Sciatic nerve (tissue), 2 donors: Measurements from ENCODE around the gene NACC2. TPM values are rescaled to one million over a fixed set of nuclear protein-coding genes. Genes with fewer than 3 reads are reported as not detected.

ENCODE experiments used
- ATAC-seq: fragments of 200-7000 bp; cut with Tn5 transposase; one replicate; pipeline ENCODE4 v1.9.1; 2020; ENCODE audit warnings: mild to moderate bottlenecking, moderate library complexity
- DNase-seq: peaks from one replicate; pipeline ENCODE4 v3.0.0-alpha.2; 2020; ENCODE audit warnings: low spot score
- intact Hi-C: fragments of 100-400 bp; cut with DNase I; formaldehyde crosslinking; loops from one replicate; pipeline ENCODE4 v1.14.2; 2022
- total RNA-seq: library from RNA; stranded (reverse); fragmentation: NEBNext Ultra II Directional; extraction: Animal tissue kit (Norgen Biotek cat#: 25700); gene quantifications from one replicate; pipeline ENCODE4 v1.2.1, GENCODE V29; 2021
- donor health status: DM: no; HTN: no; CAD: no.
- donor health status: DM: no; HTN: no; CAD: no.

The NACC2 gene
- total RNA-seq, 1 donor from 2014 or later, result 56.8 TPM

DNA sequence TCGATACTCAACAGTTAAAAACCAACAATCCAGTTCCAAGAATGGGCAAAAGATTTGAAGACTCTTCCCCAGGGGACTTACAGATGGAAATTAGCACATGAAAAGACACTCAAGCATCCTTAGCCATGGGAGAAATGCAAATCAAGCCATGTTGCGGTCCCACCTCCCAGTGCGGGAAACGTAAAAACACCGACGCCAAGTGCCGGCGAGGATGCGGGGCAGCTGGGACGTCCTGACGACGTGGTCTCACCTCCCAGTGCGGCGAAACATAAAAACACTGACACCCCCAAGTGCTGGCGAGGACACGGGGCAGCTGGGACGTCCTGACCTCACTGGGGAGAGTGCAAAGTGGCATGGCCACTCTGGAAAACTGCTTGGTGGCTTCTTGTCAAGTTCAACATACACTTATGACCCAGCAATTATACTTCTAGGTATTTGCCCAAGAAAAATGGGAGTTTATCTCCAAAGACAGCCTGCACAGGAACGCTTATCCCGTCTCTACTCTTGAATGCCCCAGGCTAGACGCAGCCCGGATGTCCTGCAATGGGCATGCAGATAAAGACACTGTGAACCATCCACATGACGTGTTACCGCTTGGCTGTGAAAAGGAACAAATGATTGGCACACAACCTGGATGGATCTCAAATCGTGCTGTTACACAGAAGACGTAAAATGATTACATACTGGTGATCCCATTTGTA lies 73.8 kb downstream of the NACC2 start:
- ATAC-seq, result no peak
- intact Hi-C loops, result no loop called here
- DNase-seq, result peak; percentile 56

DNA sequence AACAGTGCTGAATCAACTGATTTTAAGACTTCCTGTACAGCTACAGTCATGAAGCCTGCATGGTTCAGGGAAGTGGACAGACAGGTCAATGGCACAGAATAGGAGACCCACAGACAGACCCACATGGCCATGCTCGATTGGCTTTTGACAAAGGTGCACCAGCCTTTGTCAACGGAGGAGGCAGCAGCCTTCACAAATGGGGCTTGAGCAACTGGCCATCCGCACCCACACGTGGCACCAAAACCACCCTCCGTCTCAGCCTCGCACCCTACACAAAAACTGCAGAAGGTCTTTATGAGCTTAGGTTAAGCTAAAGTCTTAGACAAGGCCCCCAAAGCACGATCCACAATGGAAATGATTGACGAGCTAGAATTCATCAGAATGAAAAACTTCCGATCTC lies 74.4 kb downstream of the NACC2 start:
- DNase-seq (no peak), ATAC-seq (no peak)
- intact Hi-C loops, result no loop called here

DNA sequence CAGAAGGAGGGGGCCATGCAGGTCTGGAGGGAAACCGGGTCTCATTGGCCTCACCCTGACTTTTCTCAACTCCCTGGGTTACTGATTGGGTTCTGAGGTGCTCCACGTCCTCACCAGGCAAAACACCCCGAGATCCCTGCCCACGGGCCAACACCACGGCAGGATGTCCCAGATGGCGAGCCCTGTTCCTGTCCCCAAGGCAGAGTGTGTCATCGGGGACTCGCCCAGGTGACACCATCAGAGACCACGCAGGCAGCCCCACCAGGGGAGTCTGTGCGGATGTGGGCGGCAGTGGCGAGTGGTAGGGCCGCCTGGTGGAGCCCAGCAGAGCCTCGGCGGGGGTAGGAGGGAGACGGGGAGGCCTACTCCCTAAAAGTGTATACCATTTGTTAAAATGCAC lies 74.9 kb downstream of the NACC2 start:
- ATAC-seq (no peak), DNase-seq (no peak)
- intact Hi-C loops, result no loop called here

DNA sequence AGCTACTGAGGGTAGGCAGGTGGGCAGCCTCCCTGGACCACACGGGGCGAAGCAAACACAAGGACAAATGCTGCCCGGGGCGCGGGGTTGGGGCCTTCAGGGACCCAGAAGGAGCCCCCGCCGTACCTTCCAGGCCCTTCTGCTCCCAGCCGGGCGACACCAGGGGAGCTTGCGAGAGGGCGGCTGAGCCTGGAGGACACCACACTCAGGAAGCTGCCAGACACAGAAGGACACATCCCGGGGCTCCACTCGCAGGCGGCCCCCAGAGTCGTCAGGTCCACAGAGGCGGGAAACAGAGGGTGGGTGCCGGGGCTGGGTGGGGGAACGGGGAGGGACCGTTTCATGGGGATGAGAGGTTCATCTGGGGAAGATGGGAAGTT lies 75.4 kb downstream of the NACC2 start:
- DNase-seq (no peak), ATAC-seq (no peak)
- intact Hi-C loops, result no loop called here

DNA sequence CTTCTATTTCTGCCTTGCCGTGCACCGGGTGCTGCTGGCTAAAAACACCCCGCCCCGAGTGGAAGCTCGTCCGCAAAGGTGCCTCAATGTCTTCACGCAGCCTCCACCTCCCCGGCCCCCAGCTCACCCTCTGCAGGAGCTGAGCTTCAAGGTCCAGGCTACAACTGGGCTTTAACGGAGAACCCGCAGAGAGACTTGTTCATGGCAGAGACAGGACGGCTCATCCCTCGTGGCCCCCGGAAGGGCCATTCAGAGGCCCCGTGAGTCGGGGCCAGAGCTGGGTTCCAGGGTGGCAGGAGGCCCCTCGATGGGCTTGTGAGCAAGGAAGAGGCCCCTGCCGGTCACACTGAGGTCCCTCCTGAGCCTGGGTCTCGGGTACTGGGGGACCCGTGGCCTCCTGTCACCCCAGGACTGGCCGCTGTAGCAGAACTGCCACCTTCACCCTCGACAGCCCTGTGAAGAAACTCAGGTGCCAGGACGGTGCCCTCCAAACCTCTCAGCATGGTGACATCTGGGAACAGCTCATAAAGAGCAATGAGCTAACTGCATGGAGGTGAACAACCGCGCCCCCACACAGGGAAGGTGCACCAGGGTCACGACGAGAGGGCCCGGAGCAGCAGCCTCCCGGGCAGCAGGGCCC lies 75.9 kb downstream of the NACC2 start:
- intact Hi-C loops, result no loop called here
- ATAC-seq (no peak), DNase-seq (no peak)

DNA sequence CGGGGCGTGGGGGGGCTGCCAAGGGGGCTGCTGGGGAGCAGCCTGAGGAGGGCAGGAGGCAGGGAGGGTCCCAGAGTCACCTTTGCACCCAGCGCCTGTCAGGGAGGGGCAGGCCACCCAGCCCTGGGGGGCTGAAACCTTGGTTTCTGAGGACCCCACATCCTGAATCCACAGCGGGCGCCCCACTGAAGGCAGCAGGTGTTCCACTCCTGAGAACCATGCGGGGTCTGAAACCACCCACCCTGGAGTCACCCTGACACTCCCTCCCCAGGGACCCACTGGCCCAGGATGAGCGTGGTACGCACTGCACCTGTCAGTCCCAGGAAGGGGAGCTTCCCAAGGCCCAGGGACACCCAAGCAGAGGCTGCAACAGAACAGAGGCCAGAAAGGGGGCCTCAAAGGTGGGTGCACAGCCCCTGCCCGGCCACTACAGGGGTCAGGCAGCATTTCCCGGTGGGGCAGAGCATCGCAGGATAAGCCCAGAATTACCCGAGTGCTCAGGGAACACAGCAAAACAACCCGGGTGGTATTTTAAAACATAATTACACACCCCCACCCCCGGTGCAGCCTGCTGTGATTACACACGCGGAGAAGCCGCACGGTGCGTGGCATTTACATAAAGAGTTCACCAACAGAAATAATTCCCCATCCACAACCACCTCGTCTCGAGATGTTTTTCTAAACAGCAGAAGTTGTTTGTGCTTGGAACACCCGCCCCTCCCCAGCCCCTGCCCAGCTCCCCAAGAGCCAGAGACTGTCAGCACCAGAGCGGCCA lies 76.6 kb downstream of the NACC2 start:
- no peak for DNase-seq
- no peak for ATAC-seq
- intact Hi-C loops, result no loop called here

DNA sequence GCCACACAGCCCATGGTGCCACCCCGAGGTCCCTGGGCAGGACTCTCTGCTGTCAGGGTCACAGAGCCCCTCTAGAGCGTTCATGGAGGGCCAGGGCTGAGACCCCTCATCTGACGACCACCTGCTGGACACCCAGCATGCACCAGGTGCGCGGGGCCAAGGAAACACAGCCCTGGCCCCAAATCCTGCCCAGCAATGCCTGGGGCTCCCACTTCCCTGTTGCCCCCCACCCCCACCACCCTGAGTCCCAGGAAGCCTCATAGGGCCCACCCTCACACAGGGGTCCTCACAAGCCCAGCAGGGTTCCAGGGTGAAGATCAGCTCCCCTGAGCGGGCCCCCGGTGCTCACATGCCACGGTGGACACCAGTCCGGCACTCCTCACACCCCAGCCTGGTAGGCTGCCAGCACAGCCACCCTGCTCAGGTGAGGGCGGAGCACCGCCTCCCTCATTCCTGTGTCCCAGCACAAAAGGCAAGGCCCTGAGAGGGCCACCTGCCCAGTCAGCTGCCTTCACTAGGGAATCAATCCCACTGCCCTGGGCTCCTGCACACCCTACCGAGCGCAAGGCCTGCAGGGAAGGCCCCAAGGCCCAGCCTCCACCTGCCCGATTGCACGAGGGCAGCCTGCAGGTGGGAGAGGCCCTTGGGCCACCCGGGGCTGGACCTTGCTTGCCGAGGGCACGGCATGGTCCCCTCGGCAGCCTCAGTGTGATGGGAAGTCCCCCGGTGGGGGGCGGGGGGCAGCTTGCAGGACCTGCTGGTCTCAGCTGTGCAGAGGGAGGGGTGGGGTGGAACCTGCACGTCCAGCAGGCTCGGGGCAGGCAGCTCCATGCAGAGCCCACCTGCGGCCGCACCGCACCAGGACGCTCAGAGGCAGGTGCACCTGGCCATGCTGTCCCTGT lies 77.5 kb downstream of the NACC2 start:
- intact Hi-C loops, result no loop called here

DNA sequence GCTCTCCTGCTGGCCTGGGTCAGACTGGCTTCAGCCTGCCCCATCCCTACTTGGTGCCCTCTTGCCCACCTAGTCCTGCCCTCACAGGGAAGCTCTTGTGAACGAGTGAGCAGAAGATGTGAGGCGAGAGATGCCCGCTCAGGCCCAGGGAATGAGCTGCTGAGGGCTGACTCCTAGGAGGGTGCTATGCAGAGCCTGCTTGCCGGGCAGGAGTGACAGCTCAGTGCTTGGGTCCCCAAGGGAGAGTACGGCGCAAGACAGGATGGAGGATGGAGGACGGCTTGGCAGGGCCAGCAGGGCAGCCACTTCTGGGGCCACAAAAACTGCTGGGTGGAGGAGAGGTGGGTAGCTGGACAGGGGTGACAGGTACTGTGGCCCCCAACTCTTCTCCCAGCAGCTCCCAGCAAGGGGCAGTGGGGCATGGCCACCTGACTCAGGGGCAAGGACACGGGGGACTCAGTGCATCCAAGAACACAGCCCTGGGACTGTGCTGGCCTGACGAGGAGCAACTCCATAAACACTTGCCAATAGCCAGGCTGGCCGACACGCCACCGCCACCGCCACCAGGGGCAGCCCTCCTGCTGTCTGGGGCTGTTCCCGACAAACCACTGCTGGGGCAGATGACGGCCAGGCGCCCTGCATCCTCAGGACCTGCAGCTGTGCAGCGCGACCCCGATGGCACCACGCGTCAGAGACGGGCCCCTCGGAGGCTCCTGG lies 78.4 kb downstream of the NACC2 start:
- no peak for ATAC-seq
- DNase-seq, result peak; percentile 57
- intact Hi-C loops, result no loop called here

More for the DNA sequence above, 77.5 kb downstream of the NACC2 start:
- ATAC-seq, result no peak
- DNase-seq, result peak; percentile 56

DNA sequence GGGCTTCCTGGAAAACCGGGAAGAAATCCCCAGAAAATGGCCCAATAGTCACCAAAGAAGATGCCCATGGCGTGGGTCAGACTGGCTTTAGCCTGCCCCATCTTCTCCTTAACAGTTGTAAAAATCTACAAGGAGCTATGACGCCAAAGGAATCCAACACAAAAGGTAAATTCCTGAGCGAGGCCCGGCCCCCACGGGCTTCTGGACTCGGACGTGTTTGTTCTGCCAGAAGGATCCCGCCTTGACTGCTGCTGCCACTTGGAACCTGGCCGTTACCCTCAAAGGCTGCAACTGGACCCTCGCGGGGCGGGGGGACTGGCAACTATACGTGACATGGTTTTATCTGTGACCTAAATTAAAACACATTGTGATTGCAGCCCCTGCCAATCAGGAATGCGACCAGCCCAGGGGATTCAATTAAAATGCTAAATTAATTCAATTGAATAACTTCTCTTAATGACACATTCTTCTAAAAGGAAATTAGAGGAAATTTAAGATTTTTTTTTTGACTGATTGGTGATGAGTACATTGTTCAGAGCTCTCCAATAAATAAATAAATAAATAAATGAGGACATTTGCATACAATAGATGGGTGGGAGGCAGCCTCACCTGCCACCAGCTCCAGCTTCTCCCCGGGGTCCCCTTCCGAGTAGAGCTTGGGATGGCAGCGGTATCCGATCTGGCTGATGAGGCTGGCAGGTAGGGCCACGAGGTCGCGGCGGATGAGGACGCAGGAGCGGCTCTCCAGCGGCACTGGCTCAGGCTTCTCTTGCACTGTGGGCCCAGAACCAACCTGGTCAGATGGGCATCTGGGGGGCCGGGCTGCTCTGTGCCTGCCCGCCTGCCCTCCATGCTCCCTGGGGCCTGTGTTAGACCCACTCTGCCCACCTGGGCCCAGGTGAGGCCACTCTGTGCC lies 79.2 kb downstream of the NACC2 start:
- no peak for DNase-seq
- ATAC-seq, result no peak
- intact Hi-C loops, result no loop called here

DNA sequence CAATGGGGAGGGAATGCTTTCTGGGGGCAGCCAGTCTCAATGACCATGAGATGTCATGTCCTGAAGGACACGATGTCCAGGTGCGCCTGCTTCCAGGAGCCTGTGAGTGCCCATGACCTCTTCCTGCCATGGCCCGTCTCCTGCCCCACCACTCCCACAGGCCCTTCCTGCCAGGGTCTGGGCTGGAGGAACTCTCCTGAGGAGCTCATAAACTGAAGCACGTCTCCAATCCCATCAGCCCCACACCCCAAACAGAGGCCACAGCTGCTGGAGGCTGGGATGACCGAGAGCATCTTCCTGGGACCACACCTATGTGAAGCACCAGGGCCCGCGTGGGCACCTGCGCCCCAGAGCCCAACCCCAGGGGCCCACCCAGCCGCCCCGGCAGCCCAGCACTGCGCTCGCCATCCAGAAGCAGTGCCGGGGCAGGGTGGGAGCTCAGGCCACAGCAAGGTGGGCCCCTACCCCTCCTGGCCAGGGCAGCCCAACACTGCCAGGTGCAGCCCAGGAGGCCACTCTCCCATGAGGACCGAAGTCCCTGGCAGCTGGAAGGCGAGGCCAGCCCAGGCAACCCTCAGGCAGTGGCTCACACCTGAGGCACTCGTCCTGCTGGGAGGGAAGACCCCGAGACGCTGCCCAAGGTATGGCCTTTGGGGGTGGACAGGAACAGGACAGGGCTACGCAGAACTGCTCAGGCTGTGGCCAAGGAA lies 80.0 kb downstream of the NACC2 start:
- intact Hi-C loops, result no loop called here
- ATAC-seq (no peak), DNase-seq (no peak)

DNA sequence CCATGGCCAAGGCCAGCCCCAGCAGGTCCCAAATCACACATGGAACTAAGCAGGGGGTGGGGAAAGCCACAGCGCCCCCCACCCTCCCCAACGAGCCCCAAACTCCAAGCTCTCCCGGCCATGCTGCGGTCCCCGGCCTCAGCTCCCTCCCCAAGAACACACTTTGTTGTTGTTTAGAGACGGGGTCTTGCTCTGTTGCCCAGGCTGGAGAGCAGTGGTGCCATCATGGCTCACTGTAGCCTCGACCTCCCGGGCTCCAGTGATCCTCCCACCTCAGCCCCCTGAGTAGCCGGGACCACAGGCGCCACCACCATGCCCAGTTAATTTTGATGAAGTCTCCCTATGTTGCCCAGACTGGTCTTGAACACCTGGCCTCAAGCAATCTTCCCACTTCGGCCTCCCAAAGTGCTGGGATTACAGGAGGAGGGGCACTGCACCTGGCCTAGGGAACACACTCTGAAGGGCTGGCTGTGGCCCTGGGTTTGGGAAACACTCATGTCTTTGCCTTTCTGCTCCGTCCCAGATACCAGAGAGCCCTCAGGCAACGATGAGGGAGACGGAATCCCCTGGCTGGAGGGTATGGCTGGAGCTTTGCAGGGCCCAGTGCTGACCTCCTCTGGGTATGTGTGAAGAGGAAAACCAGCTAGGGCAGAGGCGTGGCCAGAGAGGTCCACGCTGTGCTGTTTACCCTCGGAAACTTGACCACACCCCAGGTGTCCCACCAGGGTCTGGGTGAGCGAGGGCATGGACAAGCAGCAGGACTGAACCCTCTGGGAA lies 80.8 kb downstream of the NACC2 start:
- intact Hi-C loops, result no loop called here
- DNase-seq, result peak; percentile 55
- no peak for ATAC-seq

DNA sequence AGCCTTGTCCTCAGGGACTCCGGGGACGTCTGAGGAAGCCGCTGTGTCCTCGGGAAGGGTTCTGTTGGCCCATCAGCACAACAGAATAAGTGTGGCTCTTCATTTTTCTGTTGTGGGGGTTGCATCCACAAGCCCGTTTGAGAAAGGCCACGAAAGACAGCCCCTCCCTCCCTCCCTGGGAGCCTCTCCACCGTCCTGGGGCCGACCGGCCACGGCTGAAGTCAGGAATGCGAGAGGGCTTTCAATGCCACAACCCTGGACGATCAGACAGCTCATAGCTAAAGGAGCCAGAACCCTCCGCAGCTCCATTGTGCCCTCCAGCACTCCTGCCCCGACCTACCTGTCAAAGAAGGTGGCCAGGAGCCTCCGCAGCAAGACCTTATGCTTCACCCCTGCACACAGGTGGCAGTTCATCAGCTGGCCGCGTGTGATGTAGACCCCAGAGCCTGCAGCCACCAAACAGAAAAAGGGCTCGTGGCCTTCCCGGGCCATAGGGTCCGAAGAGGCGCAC lies 81.5 kb downstream of the NACC2 start:
- ATAC-seq (no peak), DNase-seq (no peak)
- intact Hi-C loops, result no loop called here

DNA sequence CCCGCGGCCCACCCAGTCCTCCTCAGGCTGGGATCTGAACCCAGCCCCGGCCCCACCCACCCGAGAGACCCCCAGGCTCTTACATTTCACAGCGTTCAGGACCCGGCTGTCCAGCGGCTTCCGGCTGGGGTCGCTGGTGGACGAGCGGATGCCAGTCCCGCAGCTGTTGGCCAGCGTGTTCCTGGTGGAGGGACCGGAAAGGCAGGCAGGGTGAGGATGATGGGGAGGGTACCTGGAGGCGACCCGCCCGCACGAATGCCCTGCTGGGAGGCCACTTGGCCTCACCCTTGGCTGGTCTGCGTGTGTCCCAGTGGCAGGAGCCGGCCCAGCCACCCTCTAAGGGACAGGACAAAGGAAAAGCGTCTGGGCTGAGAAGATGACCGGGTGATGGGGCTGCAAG lies 82.0 kb downstream of the NACC2 start:
- ATAC-seq, result no peak
- intact Hi-C loops, result no loop called here
- no peak for DNase-seq

DNA sequence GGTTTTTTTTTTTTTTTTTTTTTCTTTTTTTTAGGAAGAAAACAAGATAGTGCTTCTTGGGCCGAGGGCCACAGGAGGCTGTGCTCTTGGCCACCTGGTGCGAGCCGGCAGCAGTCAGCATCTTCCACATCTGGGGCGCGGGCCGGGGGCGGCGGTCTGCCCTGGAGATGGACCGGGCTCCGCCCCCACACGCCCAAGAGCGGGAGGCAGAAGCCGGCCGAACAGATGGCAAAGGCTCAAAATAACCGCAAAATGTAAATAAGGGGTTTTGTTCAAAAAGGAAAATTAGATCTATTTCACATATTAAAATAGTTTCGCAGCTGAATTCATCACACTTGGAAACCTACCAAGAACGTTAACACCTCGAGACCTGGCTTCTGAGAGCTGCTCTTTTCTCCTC lies 82.4 kb downstream of the NACC2 start:
- no peak for DNase-seq
- intact Hi-C loops, result no loop called here
- peak; percentile 70 for ATAC-seq

DNA sequence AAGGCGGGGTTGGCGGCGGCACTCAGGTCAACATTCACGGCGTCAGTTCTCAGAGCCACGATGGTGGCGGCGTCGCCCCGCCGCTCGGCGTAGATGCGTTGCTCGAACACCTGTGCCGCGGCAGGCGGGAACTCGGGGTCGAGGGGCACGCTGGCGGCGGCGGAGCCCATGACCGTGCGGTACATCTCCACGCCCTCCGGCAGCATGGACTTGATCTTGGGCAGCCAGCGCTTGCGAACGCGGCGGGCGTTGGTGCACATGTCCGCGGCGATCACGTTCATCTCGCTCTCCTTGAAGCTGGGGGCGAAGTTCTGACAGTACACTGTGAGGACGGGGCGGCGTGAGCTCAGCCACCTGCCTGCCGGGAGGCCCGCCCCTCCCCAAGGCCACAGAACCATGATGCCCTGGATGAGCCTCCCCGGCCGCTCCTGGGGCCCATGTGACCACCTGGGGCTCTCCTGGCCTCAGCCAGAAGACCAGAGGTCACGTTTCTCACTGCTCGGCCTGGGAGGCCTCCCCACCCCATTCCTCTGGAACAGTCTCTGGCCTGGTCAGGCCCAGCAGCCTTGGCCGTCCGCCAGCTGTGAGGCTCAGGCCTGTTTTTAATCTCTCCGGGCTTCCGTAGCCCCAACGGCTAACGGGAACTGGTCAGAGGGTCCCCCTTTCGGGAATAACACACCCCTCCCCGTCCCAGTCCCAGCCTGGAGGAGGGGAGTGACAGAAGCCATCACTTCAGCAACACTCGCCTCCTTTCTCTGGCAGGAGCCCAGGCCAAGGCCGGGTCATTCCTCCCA lies 83.2 kb downstream of the NACC2 start:
- peak; percentile 91 for ATAC-seq
- intact Hi-C loops, result no loop called here
- peak; percentile 94 for DNase-seq

DNA sequence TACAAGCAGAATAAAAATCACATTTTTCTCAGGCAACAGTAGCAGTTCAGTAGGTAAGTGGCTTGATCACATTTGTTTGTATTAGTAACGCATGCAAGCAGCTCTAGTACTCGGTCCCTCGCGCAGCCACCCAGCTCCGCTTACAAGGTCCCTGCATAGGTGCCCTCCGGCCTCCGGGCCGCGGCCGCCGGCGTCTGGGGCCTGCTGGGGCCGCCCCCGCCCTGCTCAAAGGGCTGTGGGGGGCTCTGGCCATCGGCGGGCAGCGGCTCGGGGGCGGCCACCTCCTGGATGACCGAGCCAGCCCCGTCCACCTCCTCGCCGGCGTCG lies 83.8 kb downstream of the NACC2 start:
- ATAC-seq (no peak), DNase-seq (no peak)
- intact Hi-C loops, result no loop called here
